Activated T-cell treated with anti-CD3 and anti-CD28 coated beads, Interleukin-2, amount 50 U/mL, for 24 hours (primary cell): ENCODE measurements around the gene IGSF3.
A peak's percentile ranks its signal among the peaks of the same experiment; 100 is the strongest.

ENCODE experiments used
- DNase-seq: peaks from one replicate; pipeline ENCODE4 v3.0.0-alpha.2; 2020
- H3K27ac Mint-ChIP-seq: 2 replicates; pipeline ENCODE4 v1.8.0; 2020; ENCODE audit warnings: mild to moderate bottlenecking, mixed read lengths
- H3K27me3 Mint-ChIP-seq: 2 replicates; pipeline ENCODE4 v1.8.0; 2020; ENCODE audit warnings: mixed read lengths
- H3K36me3 Mint-ChIP-seq: 2 replicates; pipeline ENCODE4 v1.8.0; 2020; ENCODE audit warnings: low read depth, mixed read lengths
- H3K4me1 Mint-ChIP-seq: 2 replicates; pipeline ENCODE4 v1.8.0; 2020; ENCODE audit warnings: low read depth, mixed read lengths
- H3K4me3 Mint-ChIP-seq: 2 replicates; pipeline ENCODE4 v1.8.0; 2020; ENCODE audit warnings: mild to moderate bottlenecking, moderate library complexity, mixed read lengths
- H3K9me3 Mint-ChIP-seq: 2 replicates; pipeline ENCODE4 v1.8.0; 2020; ENCODE audit warnings: mixed read lengths

Gene IGSF3

DNA sequence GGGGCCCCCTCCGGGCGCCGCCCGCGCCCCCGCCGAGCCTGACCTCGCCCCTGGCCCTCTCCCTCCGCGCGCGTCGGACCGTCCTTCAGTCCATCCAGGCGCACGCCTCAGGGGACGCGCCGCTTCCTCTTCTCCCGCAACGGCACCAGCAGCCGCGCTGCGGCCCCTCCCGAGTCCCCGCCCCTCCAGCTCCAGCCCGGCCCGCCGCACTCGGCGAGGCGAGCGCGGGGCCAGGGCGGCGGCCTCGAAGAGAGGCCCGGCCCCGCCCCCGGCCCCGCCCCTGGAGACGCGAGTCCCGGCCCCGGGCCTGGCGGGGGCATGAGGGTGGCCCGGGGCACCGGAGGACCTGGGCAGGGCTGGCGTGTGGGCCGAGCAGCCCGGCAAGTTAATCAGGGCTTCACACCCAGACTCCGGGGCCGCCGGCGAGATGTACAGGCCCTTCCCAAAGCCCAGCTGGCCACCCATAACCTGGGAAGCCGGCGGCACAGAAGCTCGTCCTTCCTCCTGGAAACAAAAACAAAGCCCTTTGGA, at the start of gene IGSF3:
Gene IGSF3 (minus strand): TSS at position 159 of the 531 bp plus-strand sequence. CDS start 1,407 bp downstream, outside the sequence.
- H3K4me3 Mint-ChIP-seq, result peak within 1 kb of the TSS; percentile 76
- H3K4me1 Mint-ChIP-seq, result peaks cover 13% of the 10 kb centered on the region
- H3K36me3 Mint-ChIP-seq, result no peaks in the 10 kb centered on the region
- H3K9me3 Mint-ChIP-seq, result no peaks in the 10 kb centered on the region
- DNase-seq, result peak; percentile 71
- H3K27me3 Mint-ChIP-seq, result peaks cover 65% of the 10 kb centered on the region
- H3K27ac Mint-ChIP-seq, result no peak within 1 kb of the TSS

DNA sequence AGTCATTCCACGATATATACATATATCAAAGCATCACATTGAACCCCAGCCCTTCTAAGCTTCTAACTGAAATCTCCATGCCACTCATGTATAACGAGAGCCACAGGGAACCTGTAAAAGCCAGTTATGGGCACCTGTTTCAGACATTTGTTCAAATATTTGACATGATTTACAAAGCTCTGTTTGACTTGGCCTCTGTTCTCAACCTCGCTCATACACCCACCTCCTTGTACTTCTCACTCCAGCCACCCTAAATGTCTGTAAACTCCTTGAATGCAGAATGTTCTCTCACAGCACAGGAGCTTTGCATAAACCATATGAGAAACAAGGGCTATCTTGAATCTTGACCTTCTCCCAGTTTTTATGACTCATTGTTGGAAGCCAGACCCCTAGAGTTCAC, 49.8 kb upstream of the IGSF3 start:
- H3K27me3 Mint-ChIP-seq, result no peaks in the 10 kb centered on the region
- DNase-seq, result no peak
- H3K4me1 Mint-ChIP-seq, result peaks cover 5% of the 10 kb centered on the region
- no peak overlapping the region for H3K4me3 Mint-ChIP-seq
- no peak overlapping the region for H3K27ac Mint-ChIP-seq
- no peaks in the 10 kb centered on the region for H3K9me3 Mint-ChIP-seq
- no peaks in the 10 kb centered on the region for H3K36me3 Mint-ChIP-seq

DNA sequence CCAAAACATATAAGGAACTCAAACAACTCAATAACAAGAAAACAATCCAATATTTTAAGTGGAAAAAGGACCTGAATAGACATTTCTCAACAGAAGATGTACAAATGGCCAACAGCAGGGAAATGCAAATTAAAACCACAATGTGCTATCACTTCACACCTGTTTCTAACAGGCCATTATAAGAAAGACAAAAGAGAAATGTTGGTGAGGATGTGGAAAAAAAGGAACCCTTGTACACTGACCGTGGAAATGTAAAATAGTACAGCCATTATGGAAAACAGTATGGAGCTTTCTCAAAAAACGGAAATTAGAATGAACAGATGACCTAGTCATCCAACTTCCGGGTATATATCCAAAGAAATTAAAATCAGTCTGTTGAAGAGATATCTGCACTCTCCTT, 48.9 kb upstream of the IGSF3 start:
- H3K27ac Mint-ChIP-seq, result no peak overlapping the region
- no peaks in the 10 kb centered on the region for H3K9me3 Mint-ChIP-seq
- no peaks in the 10 kb centered on the region for H3K27me3 Mint-ChIP-seq

DNA sequence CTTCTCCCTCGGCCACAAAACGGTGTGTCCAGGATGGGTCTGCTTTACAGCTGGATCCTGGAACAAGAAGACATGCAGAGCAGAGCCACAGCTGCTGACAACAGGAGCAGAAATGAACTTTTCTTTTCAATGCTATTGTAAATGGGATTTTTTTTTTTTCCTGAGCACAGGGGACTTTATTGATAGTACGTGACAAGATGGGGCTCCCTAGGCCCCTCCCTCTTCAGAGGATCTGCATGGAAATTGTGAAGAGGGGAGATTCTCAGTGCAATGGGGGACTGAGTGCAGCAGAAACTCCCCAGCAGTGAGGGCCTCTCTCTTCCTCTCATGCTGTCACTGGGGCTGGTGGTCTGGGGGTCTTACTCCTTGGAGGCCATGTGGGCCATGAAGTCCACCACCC, 45.9 kb upstream of the IGSF3 start:
- no peaks in the 10 kb centered on the region for H3K9me3 Mint-ChIP-seq
- DNase-seq, result no peak
- H3K4me3 Mint-ChIP-seq, result no peak overlapping the region
- no peaks in the 10 kb centered on the region for H3K36me3 Mint-ChIP-seq
- H3K27ac Mint-ChIP-seq, result no peak overlapping the region
- H3K27me3 Mint-ChIP-seq, result no peaks in the 10 kb centered on the region
- peaks cover 11% of the 10 kb centered on the region for H3K4me1 Mint-ChIP-seq

More for the DNA sequence above, 48.9 kb upstream of the IGSF3 start:
- Mint-ChIP-seq H3K36me3 (no peaks in the 10 kb centered on the region), H3K4me3 (no peak overlapping the region), H3K4me1 (peaks cover 8% of the 10 kb centered on the region)
- no peak for DNase-seq

DNA sequence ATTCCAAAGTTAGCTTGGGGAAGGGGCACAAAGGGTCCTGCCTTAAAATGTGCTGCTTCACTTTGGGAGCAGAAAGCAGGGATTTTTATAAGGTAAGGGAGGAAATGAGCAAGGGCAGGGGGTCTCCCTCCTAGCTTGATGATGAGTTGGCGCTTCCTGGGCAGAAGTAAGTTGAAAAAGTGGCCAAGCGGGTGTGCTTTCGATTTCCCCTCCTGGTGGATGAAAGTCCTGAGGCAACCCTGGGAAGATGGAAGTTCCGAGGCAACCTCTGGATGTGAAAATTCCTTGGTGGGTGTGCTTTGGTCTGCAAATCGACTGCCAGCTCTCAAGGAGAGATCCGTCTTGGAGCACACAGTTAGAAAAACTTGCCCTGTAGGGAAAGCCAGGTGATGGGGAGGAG, 45.0 kb upstream of the IGSF3 start:
- no peak overlapping the region for H3K27ac Mint-ChIP-seq
- no peaks in the 10 kb centered on the region for H3K36me3 Mint-ChIP-seq
- no peak for DNase-seq
- peaks cover 11% of the 10 kb centered on the region for H3K4me1 Mint-ChIP-seq
- H3K4me3 Mint-ChIP-seq, result no peak overlapping the region
- H3K27me3 Mint-ChIP-seq, result no peaks in the 10 kb centered on the region
- H3K9me3 Mint-ChIP-seq, result no peaks in the 10 kb centered on the region

DNA sequence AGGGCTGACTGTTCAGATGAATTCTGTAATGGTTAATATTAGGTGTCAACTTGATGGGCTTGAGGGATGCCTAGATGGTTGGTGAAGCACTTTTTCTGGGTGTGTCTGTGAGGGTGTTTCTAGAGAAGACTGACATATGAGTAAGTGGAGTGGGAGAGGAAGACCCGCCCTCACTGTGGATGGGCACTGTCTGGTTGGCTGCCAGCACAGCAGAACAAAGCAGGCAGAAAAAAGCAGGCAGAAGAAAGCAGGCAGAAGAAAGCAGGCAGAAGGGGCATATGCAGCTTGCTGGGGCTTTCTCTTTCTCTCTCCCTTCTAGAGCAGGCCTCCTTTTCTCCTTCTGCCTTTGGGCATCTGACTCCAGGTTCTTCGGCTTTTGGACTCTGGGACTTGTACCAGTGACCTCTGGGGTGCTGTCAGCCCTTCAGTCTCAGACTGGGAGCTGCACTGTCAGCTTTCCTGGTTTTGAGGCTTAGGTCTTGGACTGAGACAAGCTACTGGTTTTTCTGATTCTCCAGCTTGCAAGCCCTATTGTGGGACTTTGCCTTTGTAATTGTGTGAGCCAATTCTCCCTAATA, 43.8 kb upstream of the IGSF3 start:
- H3K36me3 Mint-ChIP-seq, result no peaks in the 10 kb centered on the region
- no peak overlapping the region for H3K27ac Mint-ChIP-seq
- DNase-seq, result no peak
- H3K27me3 Mint-ChIP-seq, result no peaks in the 10 kb centered on the region
- no peaks in the 10 kb centered on the region for H3K9me3 Mint-ChIP-seq
- H3K4me3 Mint-ChIP-seq, result no peak overlapping the region
- H3K4me1 Mint-ChIP-seq, result peaks cover 11% of the 10 kb centered on the region

DNA sequence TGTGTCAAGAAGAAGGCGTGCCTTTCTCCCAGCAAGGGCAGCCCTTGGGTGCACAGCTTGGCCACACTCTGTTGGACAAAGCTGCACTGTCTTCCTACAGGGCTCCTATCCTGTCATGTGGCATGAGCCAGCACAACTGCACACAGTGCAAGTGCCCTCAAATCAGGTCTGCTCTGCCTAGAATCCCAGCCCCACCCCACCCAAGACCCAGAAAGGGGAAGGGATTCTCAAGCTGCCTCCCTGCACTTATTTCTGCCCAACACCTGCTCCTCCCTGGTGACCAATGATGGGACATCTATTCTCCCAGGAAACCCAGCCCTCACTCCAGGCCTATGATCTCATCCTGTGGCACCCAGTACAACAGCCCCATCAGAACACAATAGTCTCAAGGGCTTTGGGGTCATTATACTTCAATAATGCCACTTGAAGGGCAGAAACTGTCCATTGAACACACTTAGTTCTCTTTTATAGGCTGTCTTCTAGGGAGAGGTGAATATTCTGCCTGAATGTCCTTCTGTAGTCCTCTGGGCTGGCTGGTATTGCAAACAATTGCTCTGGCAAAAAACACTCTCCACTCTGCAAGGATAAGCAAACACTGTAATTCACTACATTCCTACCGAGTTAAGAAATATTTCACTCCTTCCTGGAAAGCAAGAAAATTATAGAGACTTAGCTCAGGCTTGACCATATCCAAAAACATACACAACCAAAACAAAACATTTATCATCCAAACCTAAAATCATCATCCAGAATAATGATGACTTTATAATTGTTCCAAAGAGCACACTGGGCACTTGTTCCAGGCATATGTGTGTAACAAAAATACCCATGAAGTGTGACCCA, 43.1 kb upstream of the IGSF3 start:
- H3K9me3 Mint-ChIP-seq, result peaks cover 3% of the 10 kb centered on the region
- no peak for DNase-seq
- H3K36me3 Mint-ChIP-seq, result no peaks in the 10 kb centered on the region
- peaks cover 11% of the 10 kb centered on the region for H3K4me1 Mint-ChIP-seq
- H3K4me3 Mint-ChIP-seq, result no peak overlapping the region
- no peak overlapping the region for H3K27ac Mint-ChIP-seq
- H3K27me3 Mint-ChIP-seq, result no peaks in the 10 kb centered on the region

DNA sequence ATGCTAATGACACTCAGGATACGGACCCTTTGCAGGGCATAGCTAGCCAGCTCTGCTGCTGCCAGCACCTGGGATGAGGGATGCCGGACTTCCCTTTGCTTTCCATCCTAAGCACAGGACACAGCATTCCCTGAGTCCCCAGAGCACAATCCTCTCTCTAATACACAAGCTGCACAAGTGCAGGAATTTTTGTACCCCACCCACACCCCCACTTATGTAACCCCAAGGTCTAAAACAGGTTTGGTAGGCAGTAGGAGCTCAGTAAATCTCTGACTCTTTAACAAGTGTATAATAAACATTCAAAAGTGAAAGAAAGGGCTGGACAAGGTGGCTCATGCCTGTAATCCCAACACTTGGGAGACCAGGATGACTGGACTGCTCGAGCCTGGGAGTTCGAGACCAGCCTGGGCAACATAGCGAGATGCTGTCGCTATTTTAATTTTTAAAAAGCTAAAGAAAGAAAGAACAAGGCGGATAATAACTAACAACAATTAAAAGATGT, 42.2 kb upstream of the IGSF3 start:
- Mint-ChIP-seq H3K36me3 (no peaks in the 10 kb centered on the region), H3K4me3 (no peak overlapping the region), H3K9me3 (peaks cover 3% of the 10 kb centered on the region), H3K27me3 (no peaks in the 10 kb centered on the region), H3K27ac (no peak overlapping the region), H3K4me1 (peaks cover 11% of the 10 kb centered on the region)
- DNase-seq, result no peak

DNA sequence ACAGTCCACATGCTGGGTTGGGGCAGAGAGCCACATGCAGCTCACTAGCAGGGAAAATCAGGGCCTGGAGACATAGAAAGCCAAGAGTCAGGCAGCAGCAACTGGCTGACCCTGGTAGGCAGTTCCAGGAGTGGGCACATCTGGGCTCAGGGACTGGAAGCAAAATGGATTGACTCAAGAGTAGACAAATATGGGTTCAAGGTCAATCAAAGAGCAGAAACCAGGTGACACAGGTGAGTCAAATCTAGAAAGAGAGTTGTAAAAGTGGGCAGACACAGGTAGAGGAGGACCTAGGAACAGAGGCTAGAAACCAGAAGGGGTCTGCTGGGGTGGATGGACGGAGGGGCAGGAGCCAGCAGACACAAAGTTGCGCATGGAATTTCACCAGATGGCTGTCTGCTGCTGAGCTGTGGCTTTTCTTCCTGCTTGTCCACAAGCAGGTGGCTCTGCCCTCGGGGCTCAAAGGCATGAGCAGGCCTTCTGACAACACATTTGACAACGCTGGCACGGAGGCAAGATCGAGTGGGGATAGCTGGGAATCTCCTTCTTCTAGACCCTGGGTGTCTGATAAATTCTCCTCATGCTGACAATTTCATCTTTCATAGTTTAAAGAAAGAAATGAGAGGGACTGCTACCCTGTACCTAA, 40.8 kb upstream of the IGSF3 start:
- Mint-ChIP-seq H3K4me3 (no peak overlapping the region), H3K4me1 (peaks cover 11% of the 10 kb centered on the region), H3K9me3 (peaks cover 3% of the 10 kb centered on the region), H3K27me3 (no peaks in the 10 kb centered on the region), H3K27ac (no peak overlapping the region), H3K36me3 (no peaks in the 10 kb centered on the region)
- DNase-seq, result no peak

DNA sequence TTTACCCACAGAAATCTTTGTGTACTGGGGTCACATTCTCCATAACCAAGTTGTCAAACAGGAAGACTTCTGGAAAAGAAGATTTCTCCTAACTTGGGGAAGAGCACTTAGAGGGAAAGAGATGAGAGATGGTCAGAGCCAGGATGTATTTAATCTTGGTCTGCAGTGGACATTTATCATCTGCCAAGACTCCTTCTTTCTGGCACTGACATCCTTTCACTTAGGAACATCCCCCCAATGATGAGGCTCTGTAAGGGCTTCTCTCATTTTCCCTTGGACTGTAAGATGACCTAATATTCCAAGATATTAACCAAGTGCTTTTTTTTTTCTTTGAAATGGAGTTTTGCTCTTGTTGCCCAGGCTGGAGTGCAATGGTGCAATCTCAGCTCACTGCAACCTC, 39.3 kb upstream of the IGSF3 start:
- Mint-ChIP-seq H3K36me3 (no peaks in the 10 kb centered on the region), H3K27ac (no peak overlapping the region), H3K27me3 (no peaks in the 10 kb centered on the region), H3K4me1 (peaks cover 3% of the 10 kb centered on the region), H3K9me3 (peaks cover 3% of the 10 kb centered on the region), H3K4me3 (no peak overlapping the region)
- DNase-seq, result no peak

DNA sequence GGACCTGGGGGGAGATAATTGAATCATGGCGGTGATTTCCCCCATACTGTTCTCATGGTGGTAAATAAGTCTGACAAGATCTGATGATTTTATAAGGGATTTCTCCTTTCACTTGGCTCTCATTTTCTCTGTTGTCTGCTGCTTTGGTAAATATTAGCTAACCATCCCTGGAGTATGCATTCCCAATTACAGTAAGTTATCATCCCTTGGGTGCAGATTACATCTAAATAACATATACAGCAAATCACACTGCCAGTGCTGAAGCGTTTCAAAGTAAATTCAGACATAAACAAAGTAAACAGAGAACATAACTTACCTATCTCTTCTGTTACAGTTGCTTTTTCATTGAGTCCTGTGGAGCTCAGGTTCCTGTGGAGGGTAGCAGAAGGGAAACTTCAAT, 38.6 kb upstream of the IGSF3 start:
- no peaks in the 10 kb centered on the region for H3K27me3 Mint-ChIP-seq
- no peak overlapping the region for H3K27ac Mint-ChIP-seq
- peaks cover 5% of the 10 kb centered on the region for H3K9me3 Mint-ChIP-seq
- H3K4me3 Mint-ChIP-seq, result no peak overlapping the region
- no peaks in the 10 kb centered on the region for H3K36me3 Mint-ChIP-seq
- peaks cover under 1% of the 10 kb centered on the region for H3K4me1 Mint-ChIP-seq
- DNase-seq, result no peak

DNA sequence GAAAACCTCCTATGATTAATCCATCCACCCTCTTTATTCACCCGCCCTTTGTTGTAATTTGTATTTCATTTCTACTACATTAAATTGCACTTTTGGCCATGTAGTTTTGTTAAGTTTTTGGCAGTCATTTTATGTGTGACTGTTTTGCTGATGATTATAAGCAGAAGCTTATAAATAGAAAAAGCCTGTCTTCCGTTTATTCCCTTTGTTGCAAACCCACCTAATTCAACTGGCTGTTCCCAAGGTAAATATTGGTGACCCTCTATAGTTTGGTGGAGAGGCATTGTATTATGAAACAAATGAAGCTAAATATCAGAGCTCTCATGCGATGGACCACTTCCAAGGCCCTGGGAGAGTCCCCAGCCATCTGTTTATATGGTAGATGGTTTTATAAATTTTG, 36.7 kb upstream of the IGSF3 start:
- Mint-ChIP-seq H3K4me3 (no peak overlapping the region), H3K36me3 (no peaks in the 10 kb centered on the region), H3K27ac (no peak overlapping the region), H3K27me3 (no peaks in the 10 kb centered on the region), H3K4me1 (no peaks in the 10 kb centered on the region), H3K9me3 (peaks cover 5% of the 10 kb centered on the region)
- no peak for DNase-seq

DNA sequence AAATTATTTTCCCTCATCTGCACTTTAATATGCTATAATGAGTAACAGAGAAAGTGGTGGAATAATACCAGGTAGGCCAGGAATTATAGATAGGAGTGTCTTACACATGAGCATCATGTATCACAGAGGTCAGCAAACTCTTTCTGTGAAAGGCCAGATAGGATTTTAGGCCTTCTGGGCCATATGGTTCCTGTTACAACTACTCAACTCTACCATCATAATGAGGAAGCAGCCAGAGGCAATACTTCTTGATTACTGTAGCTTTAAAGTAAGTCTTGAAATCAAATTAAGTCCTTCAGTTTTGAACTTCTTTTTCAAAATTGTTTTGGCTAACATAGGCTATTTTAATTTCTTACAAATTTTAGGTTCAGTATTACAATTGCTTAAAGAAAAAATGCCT, 32.1 kb upstream of the IGSF3 start:
- H3K27me3 Mint-ChIP-seq, result no peaks in the 10 kb centered on the region
- no peak overlapping the region for H3K4me3 Mint-ChIP-seq
- no peak for DNase-seq
- H3K4me1 Mint-ChIP-seq, result no peaks in the 10 kb centered on the region
- peaks cover 2% of the 10 kb centered on the region for H3K9me3 Mint-ChIP-seq
- no peaks in the 10 kb centered on the region for H3K36me3 Mint-ChIP-seq
- no peak overlapping the region for H3K27ac Mint-ChIP-seq

DNA sequence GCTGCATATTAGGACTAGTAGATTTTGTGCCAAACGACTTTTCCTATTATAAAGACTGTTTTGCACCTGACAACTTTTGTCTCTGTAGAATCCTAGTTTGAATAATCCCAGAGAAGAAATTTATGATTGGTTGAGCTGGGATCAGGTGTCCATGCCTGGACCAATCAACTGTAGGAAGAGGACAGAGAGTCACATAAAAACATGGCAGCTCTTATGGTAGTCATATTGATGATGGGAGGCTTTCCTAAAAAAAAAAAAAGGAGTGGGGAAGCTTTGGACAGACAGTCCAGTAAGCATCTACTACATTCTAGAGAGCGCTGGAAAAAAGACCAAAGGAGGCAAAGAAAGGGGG, 30.7 kb upstream of the IGSF3 start:
- Mint-ChIP-seq H3K9me3 (peaks cover 2% of the 10 kb centered on the region), H3K4me3 (no peak overlapping the region), H3K27me3 (no peaks in the 10 kb centered on the region), H3K36me3 (no peaks in the 10 kb centered on the region), H3K4me1 (no peaks in the 10 kb centered on the region), H3K27ac (no peak overlapping the region)
- no peak for DNase-seq
